Measurements from ENCODE around the gene ITGB7.

- no peak for TF ChIP-seq CTCF (IDR thresholded peaks at IDR 0.05; ENCODE audit: insufficient read depth, low read length)
- TF ChIP-seq GABPA (IDR thresholded peaks at IDR 0.05; ENCODE audit: low read depth) = no peak
- TF ChIP-seq REST (IDR thresholded peaks at IDR 0.05; ENCODE audit: insufficient replicate concordance, low read depth) = no peak
- TF ChIP-seq POLR2AphosphoS5 (IDR thresholded peaks at IDR 0.05; ENCODE audit: low read depth) = no peak
Observed at GRCh38 chr12:53218551-53219291, 11.7 kb upstream of the ITGB7 start.
